HG02981 (cell line): ENCODE measurements around the gene CASTOR2.
"Not testable (repeated sequence)": the region's sequence is repeated elsewhere in the genome, so short reads cannot be mapped to it uniquely, and the experiment has no call there.

Experiments used
- ATAC-seq: cut with Tn5 transposase; IDR thresholded peaks from one replicate; pipeline ENCODE4 v1.9.1; 2021; ENCODE audit warnings: mild to moderate bottlenecking, moderate library complexity; ENCODE audit not compliant: unreplicated experiment

CASTOR2 gene

GRCh38 chr7:74994869-74995543 lies 30.5 kb downstream of the CASTOR2 start:
- ATAC-seq: not testable (repeated sequence)

GRCh38 chr7:74996361-74996760 lies 31.9 kb downstream of the CASTOR2 start:
- not testable (repeated sequence) for ATAC-seq

GRCh38 chr7:74997811-74998210 lies 33.3 kb downstream of the CASTOR2 start:
- ATAC-seq: not testable (repeated sequence)

GRCh38 chr7:75001356-75001755 lies 36.9 kb downstream of the CASTOR2 start:
- not testable (repeated sequence) for ATAC-seq

- no peak for ATAC-seq
Observed at GRCh38 chr7:75010036-75010435, 45.5 kb downstream of the CASTOR2 start.

- ATAC-seq: no peak
Observed at GRCh38 chr7:75017832-75018231, 53.3 kb downstream of the CASTOR2 start.

GRCh38 chr7:75018570-75019364 lies 54.3 kb downstream of the CASTOR2 start:
- ATAC-seq: no peak

- no peak for ATAC-seq
Observed at GRCh38 chr7:75019800-75020199, 55.3 kb downstream of the CASTOR2 start.

GRCh38 chr7:75024922-75025321 lies 60.4 kb downstream of the CASTOR2 start:
- ATAC-seq: no peak

GRCh38 chr7:75028299-75028698 lies 63.8 kb downstream of the CASTOR2 start:
- no peak for ATAC-seq

GRCh38 chr7:75033064-75033463 lies 68.6 kb downstream of the CASTOR2 start:
- ATAC-seq: no peak

GRCh38 chr7:75033826-75034225 lies 69.3 kb downstream of the CASTOR2 start:
- ATAC-seq: no peak

- ATAC-seq: no peak
Observed at GRCh38 chr7:75038508-75038907, 74.0 kb downstream of the CASTOR2 start.

GRCh38 chr7:75039166-75039565 lies 74.7 kb downstream of the CASTOR2 start:
- ATAC-seq: no peak

GRCh38 chr7:75039709-75040108 lies 75.2 kb downstream of the CASTOR2 start:
- no peak for ATAC-seq

GRCh38 chr7:75040512-75040911 lies 76.0 kb downstream of the CASTOR2 start:
- ATAC-seq: no peak

GRCh38 chr7:75042286-75042685 lies 77.8 kb downstream of the CASTOR2 start:
- no peak for ATAC-seq

GRCh38 chr7:75042831-75043703 lies 78.6 kb downstream of the CASTOR2 start:
- ATAC-seq: no peak

- ATAC-seq: no peak
Observed at GRCh38 chr7:75045881-75046280, 81.4 kb downstream of the CASTOR2 start.

GRCh38 chr7:75048435-75049379 lies 84.2 kb downstream of the CASTOR2 start:
- no peak for ATAC-seq
